H1 (cell line): ENCODE results near the gene TMEM45B.

Experiments
- CTCF ChIP-seq, 3 experiments: IDR thresholded peaks; 1 replicate in 2 of 3; 2 replicates in 1 of 3; pipeline versions ENCODE4 v1.5.1 to v1.6.1; 2011; ENCODE audit warnings: low read length in 3 of 3, mild to moderate bottlenecking in 3 of 3, inconsistent platforms in 2 of 3, low read depth in 1 of 3, moderate library complexity in 1 of 3; ENCODE audit not compliant: insufficient read depth in 1 of 3; ENCODE audit errors: control extremely low read depth in 1 of 3
- EP300 ChIP-seq, 2 experiments: IDR thresholded peaks; 1 replicate in 1 of 2; 2 replicates in 1 of 2; pipeline ENCODE4 v1.6.1; 2011 to 2012; ENCODE audit warnings: low read depth in 2 of 2, low read length in 2 of 2, mild to moderate bottlenecking in 2 of 2, borderline replicate concordance in 1 of 2, inconsistent platforms in 1 of 2, moderate library complexity in 1 of 2
- EZH2 ChIP-seq: fragments of 200-600 bp; sonication (generic); IDR thresholded peaks from 2 replicates; pipeline ENCODE4 v1.7.1; 2012; ENCODE audit warnings: low read depth, mild to moderate bottlenecking, moderate library complexity, low read length, inconsistent platforms; ENCODE audit not compliant: severe bottlenecking
- RAD21 ChIP-seq, 2 experiments: IDR thresholded peaks in 1 of 2; conservative IDR thresholded peaks in 1 of 2; 2 replicates each; pipeline ENCODE4 v1.6.1; 2011; ENCODE audit warnings: low read depth in 2 of 2, low read length in 2 of 2, improper control_type of control experiment in 1 of 2, inconsistent platforms in 1 of 2, mild to moderate bottlenecking in 1 of 2, moderate library complexity in 1 of 2
- TAF1 ChIP-seq: IDR thresholded peaks from 2 replicates; pipeline ENCODE4 v1.6.1; 2011; ENCODE audit warnings: mild to moderate bottlenecking, low read depth, low read length

GRCh38 chr11:129849447-129850130 is 33.9 kb downstream of the TMEM45B start:
- TF ChIP-seq RAD21 (IDR thresholded peaks at IDR 0.05 in 1 of 2, conservative IDR thresholded peaks at IDR 0.05 in 1 of 2; ENCODE audit: low read depth in 2 of 2, low read length in 2 of 2) (no peak), CTCF (IDR thresholded peaks at IDR 0.05; ENCODE audit: control extremely low read depth in 1 of 3, insufficient read depth in 1 of 3, low read depth in 1 of 3, low read length in 3 of 3) (no peak), TAF1 (no peak), EP300 (IDR thresholded peaks at IDR 0.05; ENCODE audit: borderline replicate concordance in 1 of 2, low read depth in 2 of 2, low read length in 2 of 2) (no peak), EZH2 (no peak)
